ENCODE results near the gene SLC19A1.

GRCh38 chr21:45457161-45457831, 84.9 kb downstream of the SLC19A1 start:
- TF ChIP-seq CTCF (conservative IDR thresholded peaks at IDR 0.05): no peak
- TF ChIP-seq ZFX (IDR thresholded peaks at IDR 0.05): no peak

All from C4-2B (cell line).